Cortex of kidney (tissue), 1 donor: ENCODE data around the gene TEAD1.

ENCODE experiments used
- DNase-seq: peaks from one replicate; lab custom pipeline; 2025; lab: John Stamatoyannopoulos, UW

Gene TEAD1

DNA sequence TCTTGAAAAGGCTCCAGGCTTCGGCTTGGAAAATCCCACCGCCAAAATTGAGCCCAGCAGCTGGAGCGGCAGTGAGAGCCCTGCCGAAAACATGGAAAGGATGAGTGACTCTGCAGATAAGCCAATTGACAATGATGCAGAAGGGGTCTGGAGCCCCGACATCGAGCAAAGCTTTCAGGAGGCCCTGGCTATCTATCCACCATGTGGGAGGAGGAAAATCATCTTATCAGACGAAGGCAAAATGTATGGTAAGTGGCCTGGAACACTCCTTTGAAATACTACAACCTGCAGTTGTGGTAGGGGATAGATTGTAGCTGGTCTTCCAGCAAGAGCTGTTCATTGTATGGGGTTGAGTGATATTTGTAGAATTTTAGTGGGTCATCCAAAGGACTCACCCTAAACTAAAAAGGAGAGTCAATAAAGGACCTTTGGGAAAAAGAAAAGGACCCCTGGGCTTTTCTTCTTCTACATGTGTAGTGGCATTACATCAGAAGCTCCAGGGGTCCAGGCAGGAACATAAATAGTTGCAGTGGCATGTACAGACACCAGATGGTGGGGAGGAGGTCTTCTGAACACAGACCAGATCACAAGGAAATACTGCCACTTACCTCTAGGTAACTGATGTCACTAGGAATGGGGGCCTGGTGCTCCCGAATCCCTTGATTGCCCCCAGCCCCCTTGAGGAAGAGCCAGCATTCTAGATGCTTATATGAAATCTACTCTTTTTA, 90.1 kb downstream of the TEAD1 start:
- DNase-seq: no peak

DNA sequence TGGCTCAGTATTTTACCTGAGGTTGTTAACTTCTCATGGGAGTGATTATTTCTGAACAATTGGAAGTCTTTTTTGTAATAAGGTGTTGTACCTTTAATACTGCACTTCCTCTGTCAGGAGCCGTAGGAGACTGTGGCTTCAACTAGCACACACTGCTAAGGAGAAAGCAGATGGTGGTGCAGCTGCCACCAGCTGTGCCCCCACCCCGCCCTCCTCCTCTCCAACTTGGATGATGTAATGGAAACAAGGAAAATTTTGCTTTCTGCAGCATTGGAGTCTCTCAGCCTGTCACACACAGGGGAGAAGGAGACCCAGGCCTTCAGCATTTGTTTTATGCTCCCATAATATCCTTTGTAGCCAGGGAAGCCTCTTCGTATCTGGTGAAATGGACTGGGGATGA, 91.2 kb downstream of the TEAD1 start:
- DNase-seq: no peak

DNA sequence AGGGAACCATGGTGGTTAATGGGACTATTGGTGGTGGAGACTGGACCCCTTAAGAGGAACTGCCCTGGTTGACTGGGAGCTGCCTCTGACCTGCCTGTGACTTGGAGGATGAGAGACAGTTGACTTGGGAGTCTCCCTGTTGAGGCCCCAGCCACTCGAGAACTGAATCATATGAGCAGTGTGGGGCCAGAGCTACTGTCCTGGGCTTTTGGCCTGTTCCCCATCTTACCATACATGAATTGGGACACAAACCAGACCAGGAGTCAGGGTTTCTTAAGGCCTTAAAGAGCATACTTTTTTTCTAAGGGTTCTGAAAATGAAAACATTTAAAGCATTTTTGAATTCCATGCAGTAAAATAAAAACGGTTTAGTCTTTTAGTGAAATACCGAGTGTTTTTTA, 92.8 kb downstream of the TEAD1 start:
- DNase-seq: no peak

DNA sequence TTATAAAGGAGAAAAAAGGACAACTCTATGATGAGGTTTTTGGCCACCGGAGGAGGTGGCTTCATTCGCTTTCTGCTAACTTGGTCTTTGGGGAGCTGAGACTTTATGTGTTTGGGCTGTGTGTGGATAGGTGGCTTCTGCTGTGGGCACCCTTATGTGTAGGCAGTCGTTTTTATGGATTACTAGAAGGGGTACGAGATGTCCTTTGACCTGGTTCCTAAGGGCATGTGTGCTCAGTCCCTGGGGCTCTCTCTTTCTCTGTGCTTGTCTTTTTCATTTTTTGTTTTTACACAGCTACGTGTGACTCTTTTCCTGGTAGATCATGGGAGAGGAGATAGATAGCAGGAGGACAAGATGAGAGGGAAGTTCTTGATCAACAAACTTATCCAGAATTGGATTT, 93.4 kb downstream of the TEAD1 start:
- DNase-seq: no peak

DNA sequence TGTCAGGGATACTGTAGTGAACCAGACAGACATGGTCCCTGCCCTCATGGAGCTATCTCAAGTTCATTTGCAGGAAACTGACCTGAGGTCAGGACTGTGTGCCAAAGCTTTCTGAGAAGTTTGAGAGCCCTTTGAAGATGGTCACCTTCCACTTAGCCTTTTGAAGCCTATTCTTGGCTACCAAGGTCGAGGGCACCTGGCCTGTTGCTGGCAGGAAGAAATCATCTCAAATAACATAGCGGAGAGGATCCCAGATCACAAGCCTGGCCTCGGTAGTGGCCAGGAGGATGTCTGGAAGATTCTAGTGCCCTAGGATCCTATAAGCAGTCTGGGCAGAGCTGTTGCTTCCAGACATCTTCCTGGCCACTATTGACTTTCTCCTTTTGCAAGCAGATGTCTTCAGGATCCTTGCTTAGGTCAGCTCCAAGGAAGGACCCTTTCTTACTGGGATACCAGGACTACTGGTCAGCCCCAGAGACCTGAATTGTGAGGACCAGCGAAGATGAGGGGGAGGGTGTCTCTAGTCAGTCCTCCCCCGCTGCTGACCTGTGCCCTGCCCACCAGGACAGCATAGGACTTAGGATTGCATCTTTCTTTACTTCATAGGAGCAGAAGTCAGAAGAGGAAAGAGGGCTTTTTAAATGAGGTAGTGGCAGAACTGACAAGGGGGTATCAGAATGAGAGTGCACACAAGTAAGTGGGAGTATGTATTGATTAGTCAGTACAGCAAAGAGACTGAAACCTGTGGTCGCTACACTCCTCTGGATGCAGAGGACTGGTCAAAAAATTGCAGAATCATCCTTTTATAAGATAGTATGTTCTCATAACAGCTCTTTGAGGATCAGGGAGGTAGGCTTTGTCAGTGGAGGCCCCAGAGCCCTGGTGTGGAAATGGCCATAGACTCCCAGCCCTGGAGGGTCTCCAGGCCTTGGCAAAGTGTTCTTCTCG, 94.8 kb downstream of the TEAD1 start:
- DNase-seq: no peak

DNA sequence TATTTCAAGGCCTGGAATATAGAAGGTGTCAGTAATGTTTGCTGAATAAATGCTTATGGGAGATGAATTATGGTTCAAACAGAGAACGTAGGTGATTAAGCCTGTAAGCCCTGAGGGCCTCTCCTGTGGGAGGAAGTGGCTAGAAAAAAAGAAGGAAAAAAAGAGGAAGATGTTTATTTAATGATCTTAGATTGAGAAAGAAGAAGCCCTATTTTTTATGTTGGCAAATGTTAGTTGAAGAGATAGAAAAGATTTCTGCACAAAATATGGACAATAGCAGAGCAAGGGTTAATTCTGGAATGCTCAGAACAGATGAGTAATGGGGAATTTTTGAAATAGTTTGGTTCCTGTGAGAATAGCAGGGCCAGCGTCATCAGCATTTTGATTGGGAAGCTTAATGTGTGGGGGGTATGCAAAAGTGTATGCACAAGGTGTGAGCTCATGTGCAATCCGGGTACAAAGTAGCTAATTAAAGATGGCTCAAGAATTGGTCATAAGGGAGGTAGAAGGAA, 95.7 kb downstream of the TEAD1 start:
- DNase-seq: no peak

DNA sequence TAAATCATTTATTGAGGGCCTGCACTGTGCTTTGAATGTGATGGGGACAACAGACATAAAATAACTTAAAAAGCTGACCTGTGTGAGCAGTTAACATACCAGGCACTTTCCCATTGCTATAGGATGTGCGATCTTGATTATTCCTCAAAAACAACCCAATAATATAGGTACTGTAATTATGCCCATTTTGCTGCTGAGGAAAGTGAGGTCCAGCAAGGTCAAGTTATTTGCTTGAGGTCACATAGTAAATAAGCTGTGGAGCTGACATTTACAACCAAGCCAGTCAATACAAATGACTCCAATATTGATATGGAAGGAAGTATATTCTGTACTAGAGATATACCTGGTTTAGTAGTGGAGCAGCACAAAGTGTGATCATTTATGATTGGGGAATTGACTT, 96.2 kb downstream of the TEAD1 start:
- no peak for DNase-seq

DNA sequence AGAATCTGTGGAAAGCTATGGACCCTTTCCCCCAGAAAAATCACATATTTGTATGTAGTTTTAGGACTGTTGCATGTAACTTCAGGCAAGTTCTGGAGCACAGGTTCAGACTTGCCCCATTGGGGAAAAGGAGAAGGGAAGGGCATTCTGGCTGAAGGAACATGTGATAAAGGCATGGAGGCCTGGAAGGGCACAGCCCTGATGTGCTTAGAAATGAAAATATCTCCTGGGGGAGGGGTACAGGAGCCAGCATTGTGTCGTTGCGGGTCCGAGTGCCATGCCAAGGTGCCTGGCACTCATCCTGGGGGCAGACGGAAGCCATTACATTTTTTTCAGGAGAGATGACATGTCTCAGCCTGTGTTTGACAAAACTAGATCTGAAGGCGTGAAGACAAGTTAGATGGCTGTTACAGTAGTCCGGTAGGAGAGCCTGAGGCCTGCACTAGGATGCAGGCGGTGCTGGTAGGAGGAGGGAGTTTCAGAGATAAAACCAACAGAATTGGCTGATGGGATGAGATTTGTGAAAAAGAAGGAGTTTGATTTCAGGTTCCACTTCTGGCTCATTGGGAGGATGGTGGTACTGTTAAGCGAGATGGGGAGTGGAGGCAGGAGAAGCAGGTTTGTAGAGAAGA, 96.9 kb downstream of the TEAD1 start:
- no peak for DNase-seq

DNA sequence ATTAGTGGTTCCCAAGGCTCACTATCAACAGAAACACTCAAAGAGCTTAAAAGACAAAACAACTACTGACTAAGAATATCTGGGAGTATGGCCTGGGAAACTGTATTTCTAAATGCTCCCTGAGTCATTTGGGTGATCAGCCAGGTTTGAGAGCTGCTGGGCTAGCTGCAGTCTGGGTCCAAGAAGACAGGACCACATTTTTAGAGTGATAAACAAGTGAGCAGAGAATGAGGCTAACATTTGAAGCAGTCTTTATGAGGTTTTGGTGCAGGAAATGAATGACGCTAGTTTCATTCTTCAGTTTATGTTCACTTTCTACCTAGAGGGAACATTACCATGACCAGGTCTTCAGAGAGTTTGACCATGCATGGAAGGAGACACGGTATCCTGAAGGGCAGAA, 97.7 kb downstream of the TEAD1 start:
- DNase-seq: no peak

DNA sequence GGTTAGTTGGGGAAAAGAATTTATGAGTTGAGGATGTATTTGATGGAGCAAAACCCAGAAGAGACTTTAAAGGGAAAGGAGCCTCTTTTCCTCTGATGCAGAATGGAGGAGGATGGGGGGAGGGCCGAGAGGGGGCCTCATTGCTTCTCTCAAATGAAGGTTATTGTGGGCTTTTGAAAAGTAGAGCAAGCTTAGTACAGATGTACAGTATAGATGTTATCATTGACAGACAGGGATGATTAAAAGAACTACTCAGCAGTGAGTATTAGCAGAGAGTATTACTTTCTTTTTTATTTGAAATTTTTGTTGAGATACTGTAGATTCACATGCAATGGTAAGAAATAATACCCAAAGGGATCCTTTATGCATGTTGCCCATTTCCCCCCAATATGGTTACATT, 98.1 kb downstream of the TEAD1 start:
- no peak for DNase-seq

DNA sequence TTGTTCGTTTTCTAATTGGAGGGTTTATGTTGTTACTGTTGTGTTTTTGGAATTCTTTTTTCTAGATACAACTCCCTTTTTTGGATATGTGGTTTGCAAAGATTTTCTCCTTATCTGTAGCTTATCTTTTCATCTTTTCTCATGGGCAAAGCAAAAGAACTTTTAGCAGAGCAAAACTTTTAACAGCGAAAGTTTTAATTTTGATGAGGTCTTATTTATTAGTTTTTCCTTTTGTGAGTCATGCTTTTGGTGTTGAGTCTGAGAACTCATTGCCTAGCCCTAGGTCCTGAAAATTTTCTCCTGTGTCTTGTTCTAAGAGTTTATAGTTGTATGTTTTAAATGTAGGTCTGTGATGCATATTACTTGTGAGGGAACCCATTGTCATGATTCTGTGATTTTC, 99.4 kb downstream of the TEAD1 start:
- no peak for DNase-seq

DNA sequence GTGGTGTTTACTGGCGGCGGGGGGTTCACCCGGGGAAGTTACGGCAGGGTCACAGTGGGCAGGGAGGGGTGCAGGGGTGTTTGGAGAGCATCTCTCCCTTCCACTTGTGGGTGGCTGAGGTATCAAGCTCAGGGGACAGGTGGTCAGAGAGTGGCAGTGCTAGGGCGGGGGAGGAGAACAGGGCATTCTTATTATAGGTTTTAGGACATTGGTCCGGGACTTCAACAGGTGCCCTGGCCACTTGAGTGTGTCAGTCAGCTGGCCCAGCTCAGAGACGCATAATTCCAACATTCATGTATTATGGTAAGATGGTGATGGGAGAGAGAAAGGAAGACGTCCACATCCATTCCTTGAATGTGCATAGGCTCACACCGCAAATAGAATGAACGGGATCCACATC, 101.7 kb downstream of the TEAD1 start:
- no peak for DNase-seq

DNA sequence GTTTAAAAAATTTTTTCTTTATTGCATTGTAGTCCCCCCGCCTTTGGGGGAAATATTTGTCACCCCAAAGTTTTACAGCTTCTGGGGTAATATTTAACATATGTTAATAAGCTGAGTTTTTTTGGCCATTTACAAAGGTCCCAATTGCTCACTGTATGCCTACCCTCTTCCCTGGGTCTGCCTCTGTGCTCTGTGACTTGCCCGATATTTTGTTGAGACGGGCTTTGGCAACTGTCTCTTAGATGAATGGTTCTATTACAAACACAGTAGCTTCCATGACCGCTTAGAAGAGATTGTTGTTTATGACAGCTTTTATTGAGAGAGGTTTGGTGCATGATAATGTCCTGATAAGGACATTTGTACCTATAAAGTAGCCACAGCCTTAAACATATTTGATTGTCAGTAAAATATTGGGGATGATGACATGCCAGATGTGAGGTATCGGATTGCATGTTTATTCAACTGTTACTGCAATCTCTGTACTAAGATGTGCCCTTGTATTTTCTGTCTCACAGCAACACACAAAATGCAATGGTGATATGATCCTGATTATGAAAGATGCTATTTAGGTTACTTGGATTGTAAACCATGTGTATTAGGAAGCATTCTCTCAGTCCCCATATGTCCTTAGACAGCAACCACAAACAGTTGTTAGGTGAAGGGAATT, 103.1 kb downstream of the TEAD1 start:
- DNase-seq: no peak

DNA sequence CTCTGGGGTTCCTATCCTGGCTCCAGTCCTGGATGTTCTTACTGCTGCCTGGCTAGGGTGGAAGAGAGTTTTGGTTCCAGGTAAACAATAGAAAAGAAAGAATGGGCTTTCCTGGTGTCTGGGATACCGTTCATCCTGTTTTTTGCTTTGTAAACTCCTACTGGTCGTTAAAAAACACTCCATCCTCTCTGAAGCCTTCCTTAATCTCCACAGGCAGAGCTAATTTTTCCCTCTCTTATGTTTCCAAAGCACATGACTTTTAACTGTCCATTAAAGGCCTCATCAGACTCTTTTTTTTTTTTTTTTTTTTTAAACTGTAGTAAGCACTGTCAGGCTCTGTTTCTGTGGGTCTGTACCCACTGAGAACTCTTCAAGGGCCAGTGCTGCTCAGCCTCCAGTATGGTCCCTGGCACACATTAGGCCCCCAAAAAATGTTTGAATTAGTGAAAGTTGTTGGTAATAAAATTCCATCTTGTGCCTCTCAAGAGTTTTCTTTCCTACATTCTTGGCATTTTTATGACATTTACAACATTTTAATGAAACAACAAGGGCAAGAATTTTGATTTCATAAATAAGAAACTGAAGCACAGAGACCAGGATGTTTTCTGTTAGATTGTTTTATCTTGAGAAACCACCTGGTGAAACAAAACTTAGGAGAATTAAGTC, 104.2 kb downstream of the TEAD1 start:
- no peak for DNase-seq

DNA sequence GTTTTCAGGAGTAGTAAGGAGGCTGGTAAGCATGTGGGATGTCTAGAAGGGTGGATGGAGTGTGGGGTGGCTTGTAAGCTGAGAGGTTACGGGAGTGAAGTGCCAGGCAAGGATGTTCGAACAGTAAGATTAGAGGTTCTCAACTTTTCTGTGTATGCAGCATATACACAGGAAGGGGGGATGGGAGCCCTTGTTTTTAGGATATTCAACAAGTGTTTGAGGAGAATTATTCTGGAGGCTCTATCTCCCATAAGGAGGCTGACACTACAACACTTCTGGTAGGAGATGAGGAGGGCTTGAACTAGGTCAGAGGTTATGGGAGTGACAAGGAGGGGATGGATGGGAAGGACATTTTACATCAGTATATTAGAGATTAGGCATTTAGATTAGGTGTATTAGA, 109.5 kb downstream of the TEAD1 start:
- DNase-seq: no peak

DNA sequence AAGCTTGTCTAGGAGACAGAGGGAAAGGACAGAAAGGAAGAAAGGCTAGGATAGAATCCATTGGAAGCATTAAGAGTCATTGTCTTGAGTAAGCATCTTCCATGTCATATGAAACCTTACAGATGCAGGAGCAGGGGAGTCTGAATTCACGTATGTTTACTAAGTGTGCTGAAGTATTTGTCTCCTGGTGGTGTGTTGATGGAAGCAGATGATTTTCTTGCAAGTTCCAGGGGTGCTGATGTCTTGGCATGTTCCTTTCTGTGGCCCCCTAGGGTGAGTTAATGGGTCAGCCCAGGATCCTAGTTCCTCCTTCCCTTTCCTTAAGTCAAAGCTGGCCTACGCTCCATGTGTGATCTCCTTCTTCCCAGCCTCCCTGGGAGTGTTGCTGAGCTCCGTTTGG, 110.2 kb downstream of the TEAD1 start:
- DNase-seq: no peak

DNA sequence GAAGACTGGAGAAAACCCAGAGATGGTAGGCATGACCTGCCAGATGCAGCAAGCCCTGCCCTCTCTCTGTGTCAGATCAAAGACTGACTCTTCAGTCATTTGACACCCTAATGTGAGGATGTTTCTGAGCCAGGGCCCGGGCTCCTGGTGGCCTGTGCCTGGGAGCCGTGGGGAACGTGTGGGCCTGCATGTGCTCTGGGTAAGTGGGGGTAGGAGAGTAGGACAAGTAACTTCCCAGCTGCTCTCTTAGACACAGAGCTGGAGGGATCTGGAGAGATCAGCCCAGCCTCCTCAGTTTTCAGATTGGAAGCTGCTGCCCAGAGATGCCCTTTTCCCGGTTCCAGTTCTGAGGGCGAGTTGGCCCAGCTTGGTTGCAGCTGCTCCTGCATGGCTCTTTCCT, 110.8 kb downstream of the TEAD1 start:
- DNase-seq: no peak

DNA sequence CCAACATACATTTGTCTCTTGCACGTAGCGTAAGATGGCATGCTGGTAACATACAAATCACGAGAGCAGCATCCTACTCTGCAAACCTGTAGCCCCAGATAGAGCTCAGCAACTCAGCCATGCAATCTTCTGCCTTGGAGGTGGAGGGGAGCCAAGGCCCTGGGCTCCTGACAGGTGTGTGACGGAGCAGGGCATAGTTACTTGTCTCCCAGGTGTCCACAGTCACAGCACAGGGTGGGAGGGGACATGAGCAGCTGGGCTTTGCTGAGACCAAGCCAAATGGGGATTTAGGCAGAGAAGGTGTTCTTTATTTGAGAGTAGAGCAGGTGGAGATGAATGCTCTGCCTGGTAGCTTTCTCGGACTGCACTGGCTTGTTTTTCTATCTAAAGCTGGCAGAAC, 111.7 kb downstream of the TEAD1 start:
- DNase-seq: no peak

DNA sequence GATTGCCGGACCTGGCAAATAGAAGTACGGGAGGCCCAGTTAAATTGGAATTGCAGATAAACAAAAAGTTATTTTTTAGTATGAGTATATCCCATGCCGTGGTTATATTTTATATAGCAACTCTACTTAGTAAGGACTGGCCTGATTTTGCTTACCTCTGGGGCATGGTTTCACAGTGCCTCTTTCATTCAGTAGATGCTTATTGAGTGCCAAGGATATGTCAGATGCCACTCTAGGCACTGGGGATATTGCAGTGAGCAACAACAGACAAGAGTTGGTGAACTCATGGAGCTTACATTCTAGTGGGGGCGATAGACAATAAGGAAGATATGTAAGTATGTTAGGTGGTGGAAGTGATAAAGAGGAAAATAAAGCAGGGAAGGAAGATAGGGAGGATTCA, 112.2 kb downstream of the TEAD1 start:
- no peak for DNase-seq

DNA sequence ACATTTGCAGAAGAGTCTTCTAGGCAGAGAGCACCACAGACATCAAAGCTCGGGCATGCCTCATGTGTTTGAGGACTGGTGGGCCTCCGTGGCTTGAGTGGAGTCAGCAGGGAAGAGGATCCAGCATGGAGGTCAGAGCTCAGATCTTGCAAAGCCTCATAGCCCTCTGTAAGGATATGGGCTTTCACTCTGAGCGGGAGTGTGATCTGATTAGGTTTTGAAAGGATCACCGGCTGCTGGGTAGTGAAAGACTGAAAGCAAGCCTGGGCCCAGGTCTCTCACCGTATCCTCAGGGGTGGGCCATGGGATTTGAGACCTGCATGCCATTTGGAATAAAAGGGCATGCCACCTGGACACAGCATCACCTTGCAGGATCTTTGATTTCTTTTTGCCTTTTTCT, 112.7 kb downstream of the TEAD1 start:
- no peak for DNase-seq

DNA sequence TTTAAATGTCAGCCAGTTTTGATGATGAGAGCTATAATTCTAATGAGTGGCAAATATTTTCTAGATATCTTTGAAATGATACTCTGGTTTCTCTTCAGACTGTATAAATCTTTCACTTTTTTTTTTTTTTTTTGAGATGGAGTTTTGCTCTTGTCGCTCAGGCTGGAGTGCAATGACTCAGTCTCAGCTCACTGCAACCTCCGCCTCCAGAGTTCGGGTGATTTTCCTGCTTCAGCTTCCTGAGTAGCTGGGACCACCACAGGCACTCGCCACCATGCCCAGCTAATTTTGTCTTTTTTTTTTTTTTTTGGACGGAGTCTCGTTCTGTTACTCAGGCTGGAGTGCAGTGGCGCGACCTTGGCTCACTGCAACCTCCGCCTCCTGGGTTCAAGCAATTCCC, 113.6 kb downstream of the TEAD1 start:
- DNase-seq: no peak

DNA sequence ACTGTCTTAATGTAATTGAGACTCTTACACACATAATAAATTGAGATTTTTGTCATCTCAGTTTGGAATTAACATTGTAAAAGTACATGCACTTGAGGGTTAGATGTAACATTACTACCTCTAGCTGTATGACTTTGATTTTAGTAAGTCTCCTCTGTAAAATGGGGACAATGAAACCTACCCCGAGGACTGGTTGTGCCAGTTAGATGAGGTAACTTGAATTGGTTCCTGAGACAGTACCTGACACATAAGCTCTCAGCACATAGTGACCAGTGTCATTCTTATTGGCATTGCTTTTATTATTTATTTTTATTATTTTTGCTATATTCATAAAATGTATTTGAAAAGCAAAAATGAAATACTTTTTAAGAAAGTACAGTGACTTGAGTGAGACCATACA, 114.8 kb downstream of the TEAD1 start:
- no peak for DNase-seq
